DMS 273 (cell line): Measurements from ENCODE around the gene NFE2L3.
"Not testable (repeated sequence)": the region's sequence is repeated elsewhere in the genome, so short reads cannot be mapped to it uniquely, and the experiment has no call there.

ENCODE experiments used
- DNase-seq: peaks from one replicate; lab custom pipeline; 2025; ENCODE audit not compliant: unreplicated experiment; lab: John Stamatoyannopoulos, UW

Gene NFE2L3

DNA sequence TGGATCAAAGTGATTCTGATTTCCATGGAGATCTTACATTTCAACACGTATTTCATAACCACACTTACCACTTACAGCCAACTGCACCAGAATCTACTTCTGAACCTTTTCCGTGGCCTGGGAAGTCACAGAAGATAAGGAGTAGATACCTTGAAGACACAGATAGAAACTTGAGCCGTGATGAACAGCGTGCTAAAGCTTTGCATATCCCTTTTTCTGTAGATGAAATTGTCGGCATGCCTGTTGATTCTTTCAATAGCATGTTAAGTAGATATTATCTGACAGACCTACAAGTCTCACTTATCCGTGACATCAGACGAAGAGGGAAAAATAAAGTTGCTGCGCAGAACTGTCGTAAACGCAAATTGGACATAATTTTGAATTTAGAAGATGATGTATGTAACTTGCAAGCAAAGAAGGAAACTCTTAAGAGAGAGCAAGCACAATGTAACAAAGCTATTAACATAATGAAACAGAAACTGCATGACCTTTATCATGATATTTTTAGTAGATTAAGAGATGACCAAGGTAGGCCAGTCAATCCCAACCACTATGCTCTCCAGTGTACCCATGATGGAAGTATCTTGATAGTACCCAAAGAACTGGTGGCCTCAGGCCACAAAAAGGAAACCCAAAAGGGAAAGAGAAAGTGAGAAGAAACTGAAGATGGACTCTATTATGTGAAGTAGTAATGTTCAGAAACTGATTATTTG is 33.3 kb downstream of the NFE2L3 start:
- no peak for DNase-seq

DNA sequence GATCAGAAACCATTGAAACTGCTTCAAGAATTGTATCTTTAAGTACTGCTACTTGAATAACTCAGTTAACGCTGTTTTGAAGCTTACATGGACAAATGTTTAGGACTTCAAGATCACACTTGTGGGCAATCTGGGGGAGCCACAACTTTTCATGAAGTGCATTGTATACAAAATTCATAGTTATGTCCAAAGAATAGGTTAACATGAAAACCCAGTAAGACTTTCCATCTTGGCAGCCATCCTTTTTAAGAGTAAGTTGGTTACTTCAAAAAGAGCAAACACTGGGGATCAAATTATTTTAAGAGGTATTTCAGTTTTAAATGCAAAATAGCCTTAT is 33.8 kb downstream of the NFE2L3 start:
- peak; percentile 60 for DNase-seq

DNA sequence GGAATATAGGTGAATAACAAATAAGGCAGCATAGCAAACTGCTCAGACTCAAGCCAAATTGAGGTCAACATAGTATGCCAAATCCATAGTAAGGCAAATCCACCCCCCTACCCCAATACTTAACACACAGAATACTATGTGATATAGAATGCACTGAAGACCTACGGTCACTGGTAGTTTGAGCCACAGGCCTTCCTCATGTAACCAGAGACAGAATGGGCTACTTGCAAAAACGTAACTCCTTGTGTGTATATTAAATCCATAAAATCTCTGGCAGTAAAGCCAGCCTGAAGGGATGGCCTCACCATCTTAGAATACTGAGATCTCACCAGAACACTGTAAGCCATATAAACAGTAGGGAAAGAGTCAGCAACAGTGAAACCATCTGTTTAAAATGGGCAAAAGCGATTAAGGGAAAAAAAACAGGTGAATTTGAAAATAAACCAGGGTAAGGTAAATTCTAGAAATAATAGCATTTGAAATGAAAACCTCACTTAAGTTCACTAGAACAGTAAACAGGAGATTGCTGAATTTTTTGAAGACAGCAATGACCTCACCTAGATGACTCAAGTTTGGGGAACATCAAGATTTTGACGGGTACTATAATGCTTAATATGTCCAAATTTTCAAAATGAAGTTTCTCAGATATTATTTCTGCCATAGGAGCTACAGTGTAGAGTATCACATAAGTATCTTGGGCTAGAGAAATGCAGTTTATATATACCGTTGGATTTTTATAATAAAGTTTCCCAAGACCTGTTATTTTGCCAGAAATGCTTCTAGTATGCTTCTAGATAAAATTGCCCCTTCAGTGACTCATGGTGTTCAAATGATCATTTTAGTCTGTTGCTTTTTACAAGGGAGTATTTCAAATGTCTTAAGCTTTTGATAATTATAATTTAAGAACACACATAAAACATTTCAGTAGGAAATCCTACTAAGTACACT is 34.6 kb downstream of the NFE2L3 start:
- peak; percentile 69 for DNase-seq

DNA sequence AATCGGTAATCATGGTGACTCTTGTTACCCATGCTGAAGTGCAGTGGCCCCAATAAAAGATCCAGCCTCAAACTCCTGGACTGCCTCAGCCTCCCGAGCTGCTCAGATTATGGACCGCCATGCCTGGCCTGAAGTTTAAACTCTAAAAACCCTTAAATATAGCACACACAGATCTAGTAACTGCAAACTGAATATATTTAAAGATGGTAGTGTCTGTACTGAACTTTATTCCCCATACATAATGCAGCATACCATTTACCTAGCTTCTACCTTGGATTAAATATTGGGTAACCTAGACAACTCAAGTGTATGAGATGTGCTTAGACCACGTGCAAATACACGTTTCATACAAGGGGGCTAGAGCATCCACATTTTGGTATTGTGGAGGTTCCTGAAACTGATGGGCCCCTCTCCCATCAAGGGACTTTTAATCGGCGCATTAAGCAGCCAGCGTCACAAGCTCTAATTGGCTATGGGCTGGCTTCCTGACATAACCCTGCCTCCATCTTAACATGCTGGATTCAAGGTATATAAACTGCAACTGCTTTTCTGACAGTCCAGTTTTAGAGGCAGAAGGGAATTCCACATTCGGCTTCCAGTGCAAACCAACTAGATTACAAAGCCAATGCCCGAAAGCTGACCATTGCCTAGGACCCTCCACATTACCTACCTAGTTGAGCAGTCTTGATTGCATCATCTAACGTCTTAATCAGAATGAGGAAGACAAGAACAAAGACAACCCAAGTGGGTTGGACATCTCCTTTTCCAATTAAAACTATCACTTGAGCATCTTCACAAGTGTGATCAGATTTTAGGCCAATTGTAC is 35.6 kb downstream of the NFE2L3 start:
- DNase-seq: peak; percentile 86

DNA sequence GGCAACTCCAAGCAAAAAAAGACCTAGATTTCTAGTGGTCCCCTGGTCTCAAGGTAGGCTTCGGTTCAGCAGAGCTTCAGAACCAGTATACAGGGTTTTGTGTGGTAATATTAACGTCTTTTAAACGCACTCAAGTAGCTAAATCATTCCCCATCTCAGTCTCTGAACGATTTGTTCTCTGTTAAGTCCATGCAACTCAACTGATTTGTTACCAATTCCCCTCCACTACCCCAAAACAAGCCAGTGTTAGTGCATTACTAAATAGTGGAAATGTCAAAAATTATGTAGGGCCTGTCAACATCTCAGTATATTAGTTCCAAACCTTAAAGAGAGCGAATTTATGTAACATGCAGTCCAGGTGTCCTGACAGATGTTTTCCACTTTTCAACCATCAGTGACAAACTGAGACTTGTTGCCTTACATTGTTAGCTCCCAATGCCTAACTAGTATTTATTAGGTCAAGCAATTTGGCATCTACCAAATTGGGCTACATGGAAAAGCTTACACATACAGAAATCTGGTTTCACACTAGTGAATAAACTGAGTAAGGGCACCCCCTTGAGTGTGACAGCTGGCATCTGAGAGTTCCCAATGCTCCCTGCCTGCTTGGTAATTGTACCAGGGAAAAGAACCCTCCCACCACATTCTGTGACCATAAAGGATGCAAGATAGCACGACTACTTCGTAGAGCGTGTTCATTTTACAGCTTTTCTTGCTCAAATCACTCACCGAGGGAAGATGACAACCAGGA is 36.4 kb downstream of the NFE2L3 start:
- DNase-seq: peak; percentile 86

DNA sequence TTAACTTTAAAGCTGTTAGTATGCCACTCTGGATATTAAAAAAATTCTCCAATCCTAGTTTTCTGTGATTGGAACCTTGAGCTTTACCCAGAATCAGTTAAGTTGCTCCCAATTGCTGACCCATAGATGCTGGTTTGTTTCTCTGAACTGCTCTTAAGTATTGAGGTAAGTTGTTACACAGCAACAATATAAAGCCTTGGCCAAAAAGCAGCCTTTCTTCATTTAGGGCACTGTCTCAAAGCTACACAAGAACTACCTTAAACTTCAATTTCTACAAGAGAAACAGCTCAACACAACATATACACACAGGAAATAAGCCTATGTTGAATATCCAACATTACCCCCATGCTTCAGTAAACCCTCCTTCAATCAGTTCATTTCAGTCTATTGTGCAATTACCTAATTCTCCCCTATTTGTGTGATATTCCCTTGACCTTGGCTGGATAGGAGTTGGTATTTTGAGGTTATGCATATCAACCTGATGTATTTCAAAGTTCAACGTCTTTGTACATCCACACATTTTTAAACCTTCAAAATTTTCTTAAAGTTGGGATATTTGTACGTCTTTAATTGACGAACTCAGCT is 37.1 kb downstream of the NFE2L3 start:
- peak; percentile 73 for DNase-seq

DNA sequence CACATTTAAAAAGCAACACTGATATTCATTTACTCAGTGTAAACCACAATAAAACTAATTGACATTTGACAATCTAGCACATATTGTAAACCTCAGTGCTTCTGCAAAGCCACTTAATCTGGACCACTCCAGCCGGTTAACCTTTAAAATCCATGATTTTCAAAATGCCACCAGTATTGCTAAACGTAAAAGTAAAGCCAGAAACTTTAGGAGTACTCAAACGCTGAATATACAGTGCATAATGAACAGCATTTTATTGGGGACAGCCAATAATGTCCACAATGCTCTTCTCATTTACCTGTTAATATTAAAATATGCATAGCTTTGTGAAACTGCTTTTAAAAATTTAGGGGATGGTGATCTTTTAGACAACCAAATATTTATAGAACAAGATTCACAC is 37.7 kb downstream of the NFE2L3 start:
- DNase-seq: no peak

DNA sequence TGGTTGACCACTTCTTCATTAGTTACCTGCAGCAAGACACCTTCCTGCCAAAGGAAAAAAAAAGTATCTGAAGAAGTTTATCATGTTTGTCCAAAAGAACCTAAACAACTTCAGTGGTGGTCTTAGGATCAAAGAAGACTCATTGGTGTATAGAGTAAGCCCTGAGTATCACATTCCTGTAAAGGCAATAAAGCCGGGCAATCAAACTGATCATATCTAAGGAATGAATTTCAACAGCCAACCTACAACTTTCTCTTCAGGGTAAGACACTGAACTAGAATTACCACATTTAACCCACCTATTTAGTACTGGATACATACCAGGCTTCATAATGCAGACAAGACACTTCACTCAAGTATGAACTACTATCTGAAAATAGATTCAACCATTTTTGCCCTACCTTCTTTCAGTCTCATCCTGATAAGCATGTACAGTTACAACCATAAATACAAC is 38.4 kb downstream of the NFE2L3 start:
- no peak for DNase-seq

DNA sequence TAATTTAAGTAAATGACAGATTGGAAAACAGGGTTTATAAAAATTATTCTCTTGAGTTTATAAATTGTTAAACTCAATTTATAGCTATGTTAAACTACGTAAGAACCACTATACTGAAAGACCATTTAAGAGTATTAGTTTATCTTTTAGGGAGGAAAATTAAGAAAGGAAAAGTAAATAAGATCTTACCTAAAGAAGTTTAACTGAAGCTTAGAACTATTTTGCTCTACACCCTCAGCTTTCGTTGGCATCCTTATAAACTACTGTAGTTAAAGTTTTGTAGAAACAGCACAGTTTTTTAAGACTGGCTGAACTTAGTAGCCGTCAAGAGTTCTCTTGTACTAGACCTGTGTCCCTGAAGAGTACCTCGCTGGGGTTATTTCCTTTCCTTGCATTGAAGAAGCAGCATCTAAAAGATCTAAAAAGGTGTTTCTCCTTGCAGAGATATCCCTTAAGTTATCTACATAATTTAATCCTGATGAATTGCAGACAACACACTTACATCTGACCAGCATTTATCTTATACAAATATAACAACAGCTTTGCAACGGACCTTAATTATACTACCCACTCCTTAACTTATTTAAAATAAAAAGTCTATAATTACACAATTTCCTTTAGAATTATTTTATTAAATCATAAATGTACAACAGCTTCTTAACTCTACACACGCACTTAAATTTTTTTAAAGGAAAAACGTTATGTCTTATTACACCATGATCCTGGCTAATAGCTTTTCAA is 39.4 kb downstream of the NFE2L3 start:
- no peak for DNase-seq

DNA sequence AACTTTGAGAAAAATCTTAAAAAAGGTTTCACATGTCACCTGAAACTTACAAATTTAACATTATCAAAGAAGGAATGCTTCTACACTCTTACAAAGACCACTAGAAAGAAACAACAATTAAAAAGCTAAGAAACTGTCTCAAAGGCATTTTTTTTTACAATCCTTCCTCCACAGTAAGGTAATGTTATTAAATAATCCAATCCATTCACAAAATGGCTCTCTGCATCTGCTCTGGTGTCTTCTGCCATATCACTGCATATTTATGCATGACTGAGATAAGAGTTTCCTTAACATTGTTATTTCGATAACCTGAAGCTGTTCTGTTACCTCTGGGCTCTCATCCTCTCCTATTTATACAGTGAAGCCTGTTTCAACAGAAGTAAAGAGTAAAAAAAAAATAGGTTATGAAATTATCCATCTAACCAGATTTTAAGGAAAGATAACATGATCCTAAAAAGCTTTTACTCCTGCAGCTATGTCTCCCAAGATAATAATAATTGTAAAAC is 40.0 kb downstream of the NFE2L3 start:
- no peak for DNase-seq

DNA sequence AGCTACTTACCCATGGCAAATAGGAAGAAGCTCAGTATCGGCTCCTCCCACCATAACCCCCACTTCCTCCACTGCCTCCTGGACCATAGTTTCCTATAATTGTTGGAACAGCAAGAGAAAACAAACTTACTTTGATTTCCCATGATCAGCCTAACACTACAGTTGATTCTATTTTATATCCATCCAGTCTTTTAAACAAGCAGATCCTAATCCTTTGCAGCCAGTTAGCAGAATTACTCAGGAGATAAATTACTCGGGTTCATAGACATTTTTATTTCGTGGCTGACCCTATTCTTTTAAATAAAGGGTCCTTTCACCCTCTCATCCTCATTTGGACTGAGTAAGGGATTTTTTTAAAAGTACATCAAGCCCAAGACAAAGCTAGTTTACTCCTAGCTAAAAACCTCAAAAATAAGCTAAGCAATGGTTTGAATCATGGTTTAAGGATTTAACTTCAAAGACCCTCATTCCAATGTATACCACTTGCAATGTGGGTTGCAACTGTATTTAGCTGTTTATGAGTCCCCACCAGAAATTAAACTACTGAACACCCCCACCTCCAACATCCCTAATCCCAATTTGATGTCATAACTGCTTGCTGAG is 40.6 kb downstream of the NFE2L3 start:
- DNase-seq: no peak

DNA sequence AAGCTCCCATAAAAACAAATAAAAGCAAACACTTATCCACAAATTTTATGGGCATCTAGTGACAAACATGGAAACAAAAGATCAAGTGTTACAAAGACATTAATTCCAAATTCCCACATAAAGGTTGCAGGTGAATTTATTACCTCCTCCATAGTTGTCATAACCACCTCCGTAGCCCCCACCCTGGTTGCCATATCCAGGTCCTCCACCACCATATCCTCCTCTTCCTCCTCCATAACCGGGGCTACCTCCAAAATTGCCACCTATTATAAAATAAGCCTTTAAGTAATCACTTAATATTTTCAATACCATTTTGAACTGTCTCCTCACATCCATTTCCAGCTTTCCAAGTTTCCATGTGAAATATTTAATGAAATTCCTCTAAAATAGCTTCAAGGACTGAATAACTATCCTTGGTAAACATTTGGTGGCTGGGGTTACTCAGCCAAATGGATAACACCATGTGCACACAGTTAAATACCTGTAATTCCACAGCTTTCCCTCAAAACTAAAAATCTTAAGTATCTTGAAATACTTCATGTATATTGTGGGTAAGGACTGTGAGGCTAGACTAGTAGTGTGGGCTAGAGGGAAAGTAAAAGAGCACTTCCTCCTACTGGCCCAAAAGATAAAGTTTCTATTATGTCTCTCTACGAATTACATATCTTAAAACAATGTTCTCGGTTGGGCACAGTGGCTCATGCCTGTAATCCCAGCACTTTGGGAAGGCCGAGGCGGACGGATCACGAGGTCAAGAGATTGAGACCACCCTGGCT is 41.6 kb downstream of the NFE2L3 start:
- DNase-seq: no peak

DNA sequence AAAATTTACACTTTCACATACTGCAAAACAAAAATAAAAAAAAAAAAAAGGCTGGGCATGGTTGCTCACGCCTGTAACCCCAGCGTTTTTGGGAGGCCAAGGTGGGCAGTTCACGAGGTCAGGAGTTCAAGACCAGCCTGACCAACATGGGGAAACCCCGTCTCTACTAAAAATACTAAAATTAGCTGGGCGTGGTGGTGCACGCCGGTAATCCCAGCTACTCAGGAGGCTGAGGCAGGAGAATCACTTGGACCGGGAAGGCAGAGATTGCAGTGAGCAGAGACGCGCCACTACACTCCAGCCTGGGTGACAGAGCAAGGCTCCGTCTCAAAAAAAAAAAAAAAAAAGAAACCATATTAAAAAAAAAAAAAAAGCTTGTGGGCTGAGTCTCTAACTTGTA is 42.8 kb downstream of the NFE2L3 start:
- DNase-seq: not testable (repeated sequence)

DNA sequence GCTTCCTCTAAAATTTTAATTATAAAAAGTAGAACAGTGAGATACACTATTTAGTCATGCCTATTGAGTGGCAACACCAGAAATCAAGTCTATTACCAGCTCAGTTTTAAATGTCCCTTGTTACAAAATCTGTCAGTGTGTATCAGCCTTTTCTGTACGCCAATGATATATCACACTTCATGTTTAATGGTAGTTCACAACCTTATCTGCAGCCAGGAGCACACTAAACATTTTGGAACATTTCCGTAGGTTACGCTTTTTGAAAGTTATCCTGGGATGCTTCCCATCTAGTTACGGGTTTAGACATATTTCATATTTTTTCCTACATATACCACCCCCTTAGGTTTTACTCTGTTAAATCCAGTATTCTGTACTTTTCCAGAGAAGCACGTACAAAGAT is 43.2 kb downstream of the NFE2L3 start:
- no peak for DNase-seq

DNA sequence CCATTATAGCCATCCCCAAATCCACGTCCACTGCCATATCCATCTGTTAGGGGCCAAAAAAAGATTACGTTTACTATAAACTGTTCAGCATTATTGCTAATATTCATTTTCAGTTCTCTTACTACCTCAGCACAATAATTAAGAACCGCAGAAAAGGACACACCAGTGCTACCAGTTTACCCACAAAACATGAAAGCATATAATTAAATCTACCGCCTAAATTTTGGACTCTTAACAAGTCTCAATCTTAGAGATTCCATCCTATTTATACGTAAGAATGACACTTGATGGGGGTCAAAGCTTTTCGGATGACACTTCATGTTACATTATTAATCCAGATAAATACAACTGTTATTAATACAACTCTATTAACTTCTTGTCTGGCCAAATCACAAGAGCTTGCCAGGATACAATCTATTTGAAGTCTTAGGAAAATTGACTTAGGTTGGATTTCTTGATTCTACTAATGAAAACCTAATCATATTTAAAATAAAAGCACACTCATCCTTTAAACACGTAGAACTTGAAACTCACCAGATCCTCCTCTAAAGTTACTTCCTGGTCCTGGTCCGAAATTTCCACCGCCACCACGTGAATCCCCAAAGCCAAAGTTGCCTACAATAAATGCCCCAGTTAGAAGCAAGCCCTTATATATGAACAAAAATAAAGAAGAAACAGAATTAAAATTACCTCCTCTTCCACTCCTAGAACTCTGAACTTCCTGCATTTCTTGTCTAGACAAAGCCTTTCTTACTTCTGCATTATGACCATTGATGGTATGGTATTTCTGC is 44.1 kb downstream of the NFE2L3 start:
- DNase-seq: no peak

DNA sequence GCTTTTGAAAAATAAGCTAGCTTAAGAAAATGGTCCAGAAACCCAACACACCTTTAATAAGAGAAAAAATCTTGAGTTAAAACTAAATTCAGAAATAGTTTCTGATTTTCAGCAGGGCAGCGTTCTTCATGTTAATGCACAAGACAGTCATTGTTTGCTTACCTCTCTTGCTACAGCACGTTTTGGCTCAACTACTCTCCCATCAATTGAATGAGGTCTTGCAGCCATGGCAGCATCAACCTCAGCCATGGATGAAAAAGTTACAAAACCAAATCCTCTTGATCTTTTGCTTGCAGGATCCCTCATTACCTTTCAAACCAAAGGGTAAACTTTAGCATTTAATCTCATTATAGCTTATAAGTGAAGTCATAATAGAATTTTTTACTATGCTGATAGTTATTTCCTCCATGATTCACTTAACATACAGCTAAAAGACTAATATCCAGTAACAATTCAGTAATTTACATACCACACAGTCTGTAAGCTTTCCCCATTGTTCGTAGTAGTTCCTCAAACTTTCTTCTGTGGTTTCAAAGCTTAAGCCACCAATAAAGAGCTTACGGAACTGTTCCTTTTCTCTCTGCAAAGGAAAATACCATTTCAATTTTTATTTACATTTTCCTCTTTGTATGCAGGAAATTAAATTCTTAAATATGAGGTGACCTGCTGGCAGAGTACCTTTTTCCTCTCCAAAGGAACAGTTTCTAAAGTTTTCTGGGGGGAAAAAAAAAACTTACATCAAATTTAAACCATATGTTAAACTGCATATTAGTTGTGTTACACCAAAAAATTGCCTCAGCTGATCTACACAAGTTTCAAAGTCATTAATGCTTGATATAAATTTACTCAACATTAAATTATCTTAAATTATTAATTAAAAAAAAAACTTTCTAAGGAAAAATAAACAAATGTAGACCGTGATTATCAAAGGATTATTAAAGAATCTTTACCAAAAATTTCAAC is 45.4 kb downstream of the NFE2L3 start:
- no peak for DNase-seq
